GM12892 (cell line): Measurements from ENCODE around the gene KPRP.

ENCODE experiments used
- DNase-seq: peaks from one replicate; pipeline ENCODE4 v3.0.0; 2011; ENCODE audit not compliant: insufficient read length
- FAIRE-seq: peaks from 2 replicates; lab custom pipeline; 2011; peaks lifted over from hg19 to GRCh38; lab: Jason Lieb, UNC
- POLR2A ChIP-seq: IDR thresholded peaks from 2 replicates; pipeline ENCODE4 v1.6.1; 2011; ENCODE audit warnings: low read depth, low read length, control low read depth
- POLR2AphosphoS5 ChIP-seq: IDR thresholded peaks from 2 replicates; pipeline ENCODE4 v1.6.1; 2011; ENCODE audit warnings: low read depth, low read length, control low read depth
- TAF1 ChIP-seq: IDR thresholded peaks from 2 replicates; pipeline ENCODE4 v1.6.1; 2011; ENCODE audit warnings: low read depth, mild to moderate bottlenecking, control low read depth, low read length, borderline replicate concordance

Gene KPRP

GRCh38 chr1:152777510-152778137 lies 19.8 kb downstream of the KPRP start:
- TF ChIP-seq POLR2A, result no peak
- no peak for TF ChIP-seq TAF1
- DNase-seq, result no peak
- no peak for FAIRE-seq

GRCh38 chr1:152783095-152783494 lies 25.3 kb downstream of the KPRP start:
- DNase-seq (no peak), FAIRE-seq (no peak)
- TF ChIP-seq POLR2A (no peak), TAF1 (no peak), POLR2AphosphoS5 (no peak)

- no peak for DNase-seq
- TF ChIP-seq TAF1, result no peak
- no peak for TF ChIP-seq POLR2A
- TF ChIP-seq POLR2AphosphoS5, result no peak
- no peak for FAIRE-seq
Measured at GRCh38 chr1:152786077-152786476, 28.3 kb downstream of the KPRP start, which contains the start of gene LCE1E. TSS of gene LCE1E (plus strand) at chr1:152786257. CDS start at chr1:152787300, 1,043 bp downstream.

- TF ChIP-seq POLR2AphosphoS5, result no peak
- TF ChIP-seq POLR2A, result no peak
- FAIRE-seq (no peak), DNase-seq (no peak)
Measured at GRCh38 chr1:152795686-152796085, 37.9 kb downstream of the KPRP start.

DNA sequence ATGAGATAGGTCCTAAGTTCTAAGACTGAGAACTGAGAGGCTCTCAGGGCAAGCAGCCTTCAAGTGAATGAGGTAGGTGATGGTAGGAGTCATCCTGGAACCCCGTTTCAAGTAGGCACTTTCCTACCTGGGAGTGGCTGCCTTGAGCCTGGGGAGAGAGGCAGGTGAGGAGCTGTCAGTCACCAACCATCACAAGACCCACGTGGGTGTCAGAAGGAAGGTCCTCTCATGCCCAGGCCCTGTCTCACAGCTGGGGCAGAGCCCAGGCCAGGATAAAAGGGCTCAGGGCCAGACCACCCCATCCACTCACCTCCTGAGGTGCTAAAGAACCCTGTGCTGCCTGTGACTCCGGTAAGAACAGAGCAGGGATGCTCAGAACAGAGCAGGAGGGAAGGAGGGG lies 38.6 kb downstream of the KPRP start, which contains the start of gene LCE1D:
TSS of gene LCE1D (plus strand) at position 301 of the 400 bp plus-strand sequence. CDS start 1,074 bp downstream, outside the sequence.
- no peak for FAIRE-seq
- no peak for TF ChIP-seq POLR2A
- TF ChIP-seq POLR2AphosphoS5, result no peak
- TF ChIP-seq TAF1, result no peak
- DNase-seq, result no peak

- DNase-seq (no peak), FAIRE-seq (no peak)
- TF ChIP-seq POLR2AphosphoS5 (no peak), POLR2A (no peak), TAF1 (no peak)
Measured at GRCh38 chr1:152801333-152801732, 43.5 kb downstream of the KPRP start.

DNA sequence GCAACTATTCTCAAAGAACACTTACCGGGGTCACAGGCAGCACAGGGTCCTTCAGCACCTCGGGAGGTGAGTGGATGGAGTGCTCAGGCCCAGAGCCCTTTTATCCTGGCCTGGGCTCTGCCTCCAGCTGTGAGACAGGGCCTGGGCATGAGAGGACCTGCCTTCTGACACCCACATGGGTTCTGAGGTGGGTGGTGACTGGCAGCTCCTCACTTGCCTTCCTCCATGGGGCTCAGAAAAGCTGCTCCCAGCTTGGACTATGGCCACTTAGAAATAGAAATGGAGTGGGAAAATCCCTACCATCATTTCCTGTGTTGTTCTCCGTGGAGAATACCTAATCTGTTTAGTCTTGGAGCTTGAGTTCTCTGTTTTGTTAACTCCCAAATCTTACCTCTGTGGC lies 48.8 kb downstream of the KPRP start, which contains the start of gene LCE1C:
TSS of gene LCE1C (minus strand) at position 76 of the 400 bp plus-strand sequence. CDS start 1,173 bp downstream, outside the sequence.
- DNase-seq (no peak), FAIRE-seq (no peak)
- no peak for TF ChIP-seq POLR2AphosphoS5
- TF ChIP-seq TAF1, result no peak
- TF ChIP-seq POLR2A, result no peak

- DNase-seq (no peak), FAIRE-seq (no peak)
- TF ChIP-seq TAF1 (no peak), POLR2AphosphoS5 (no peak), POLR2A (no peak)
Measured at GRCh38 chr1:152811050-152811449, 53.2 kb downstream of the KPRP start.
